HL-60/S4 treated with phorbol 12-myristate 13-acetate at 8.2 ng/mL for 4 days and 3 days (cell line): ENCODE data around the gene STARD9.

Experiments used
- in situ Hi-C: fragments of 300-500 bp; cut with MboI; formaldehyde crosslinking; loops from 2 replicates; pipeline ENCODE4 v1.15.0; 2022; ENCODE audit warnings: low sequenced_read_pairs

The STARD9 gene

DNA sequence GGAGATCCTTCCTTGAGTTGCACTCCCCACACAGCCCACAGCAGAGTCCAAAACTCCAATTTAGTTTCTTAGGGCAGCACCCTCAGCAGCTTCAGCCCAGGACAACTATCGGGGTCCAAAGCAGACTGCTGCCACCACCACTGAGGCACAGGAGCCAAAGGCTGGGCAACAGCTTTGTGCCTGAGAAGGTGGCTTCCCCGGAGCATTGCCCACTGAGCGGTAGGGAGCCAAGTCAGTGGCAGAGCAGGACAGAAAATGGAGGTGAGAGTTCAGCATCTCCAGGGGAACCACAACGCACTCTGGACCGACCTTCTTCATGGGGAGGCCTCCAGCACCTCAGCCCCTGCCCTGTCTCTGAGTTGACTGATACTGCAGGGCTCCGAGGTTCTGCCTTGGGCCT lies 118.1 kb downstream of the STARD9 start:
- in situ Hi-C loops = no loop called here

DNA sequence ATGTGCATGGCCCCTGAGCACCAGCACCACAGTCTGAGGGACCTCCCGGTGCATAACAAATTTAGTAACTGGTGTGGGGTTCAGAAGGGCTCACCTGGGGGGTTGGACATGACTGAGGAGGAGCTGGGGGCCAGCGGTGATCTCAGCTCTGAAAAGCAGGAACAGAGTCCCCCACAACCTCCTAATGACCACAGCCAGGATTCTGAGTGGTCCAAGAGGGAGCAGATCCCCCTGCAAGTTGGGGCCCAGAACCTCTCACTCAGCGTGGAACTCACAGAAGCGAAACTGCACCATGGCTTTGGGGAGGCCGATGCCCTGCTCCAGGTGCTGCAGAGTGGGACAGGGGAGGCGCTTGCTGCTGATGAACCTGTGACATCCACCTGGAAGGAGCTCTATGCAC lies 118.5 kb downstream of the STARD9 start:
- in situ Hi-C loops = no loop called here

DNA sequence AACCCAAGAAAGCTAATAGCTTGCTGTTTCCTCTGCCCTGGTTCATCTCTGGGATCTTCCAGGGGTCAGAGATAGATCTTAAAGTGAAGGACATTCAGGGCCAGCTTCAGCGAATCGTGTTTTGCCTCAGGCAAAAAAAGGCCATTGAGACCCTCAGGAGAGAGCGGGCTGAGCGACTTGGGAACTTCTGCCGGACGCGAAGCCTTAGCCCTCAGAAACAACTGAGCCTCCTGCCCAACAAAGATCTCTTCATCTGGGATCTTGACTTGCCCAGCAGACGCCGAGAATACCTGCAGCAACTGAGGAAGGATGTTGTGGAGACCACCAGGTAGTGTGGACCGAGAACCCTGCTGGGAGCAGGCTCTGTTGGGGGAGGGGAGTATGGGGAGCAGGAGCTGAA lies 119.0 kb downstream of the STARD9 start:
- in situ Hi-C loops = no loop called here

DNA sequence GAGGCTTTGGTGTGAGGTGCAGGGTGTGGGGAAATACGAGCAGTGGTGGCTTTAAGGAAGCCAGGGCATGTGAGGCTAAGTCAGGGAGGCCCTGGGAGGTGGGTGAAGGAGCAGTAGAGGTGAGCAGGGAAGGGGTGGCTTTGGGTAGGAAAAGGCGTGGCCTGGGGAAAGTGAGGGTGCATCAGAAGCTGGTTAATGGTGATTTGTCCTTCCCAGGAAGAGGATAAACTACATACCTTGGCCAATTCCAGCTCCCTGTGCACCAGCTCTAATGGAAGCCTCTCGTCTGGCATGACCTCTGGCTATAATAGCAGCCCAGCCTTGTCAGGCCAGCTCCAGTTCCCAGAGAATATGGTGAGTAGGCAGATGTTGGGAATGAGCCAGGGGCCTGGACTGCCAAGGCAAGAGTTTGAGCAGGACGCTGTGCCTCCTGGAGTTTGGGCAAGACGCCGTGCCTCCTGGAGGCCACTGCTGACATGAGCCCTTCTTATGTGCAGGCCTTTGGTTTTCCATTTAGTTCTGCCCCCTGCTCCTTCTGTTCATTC lies 120.2 kb downstream of the STARD9 start:
- in situ Hi-C loops = no loop called here

DNA sequence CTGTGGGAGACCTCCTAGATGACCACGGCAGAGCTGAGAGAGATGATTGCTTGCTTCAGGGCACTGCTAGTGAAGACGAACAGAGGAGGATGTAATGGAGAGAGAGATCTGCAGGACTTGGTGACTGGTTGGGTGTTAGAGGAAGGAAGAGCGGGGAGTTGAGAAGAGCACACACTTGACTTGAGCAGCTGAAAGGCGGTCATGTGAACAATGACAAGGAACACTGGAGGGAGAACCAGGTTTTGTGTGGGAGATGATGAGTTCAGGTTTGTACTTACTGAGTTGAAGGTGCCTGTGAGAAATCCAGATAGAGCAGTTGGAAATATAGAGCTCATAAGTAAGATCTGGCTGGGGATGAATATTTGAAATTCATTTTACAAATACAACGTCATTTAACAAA lies 121.2 kb downstream of the STARD9 start:
- in situ Hi-C loops = no loop called here

DNA sequence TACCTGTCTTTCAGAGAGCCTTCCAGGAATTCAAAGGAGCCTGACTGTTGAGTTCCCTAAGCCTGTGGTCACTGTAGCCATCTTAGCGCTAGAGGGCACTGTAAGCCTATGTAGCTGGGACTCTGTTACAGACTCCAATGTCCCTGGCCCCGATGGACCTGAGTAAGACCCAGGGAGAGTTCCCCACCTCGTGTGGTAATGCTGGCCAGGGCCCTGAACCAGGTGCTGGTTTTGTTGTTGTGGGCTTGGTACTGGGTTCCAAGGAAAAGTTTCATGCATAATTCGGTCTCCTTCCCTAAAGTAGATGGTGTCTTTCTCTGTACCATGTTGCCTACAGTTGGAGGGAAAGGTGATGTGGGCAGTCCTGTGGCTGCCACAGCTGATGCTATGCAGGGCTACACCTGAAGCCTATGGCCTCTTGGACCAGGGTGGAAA lies 129.1 kb downstream of the STARD9 start:
- in situ Hi-C loops = no loop called here

DNA sequence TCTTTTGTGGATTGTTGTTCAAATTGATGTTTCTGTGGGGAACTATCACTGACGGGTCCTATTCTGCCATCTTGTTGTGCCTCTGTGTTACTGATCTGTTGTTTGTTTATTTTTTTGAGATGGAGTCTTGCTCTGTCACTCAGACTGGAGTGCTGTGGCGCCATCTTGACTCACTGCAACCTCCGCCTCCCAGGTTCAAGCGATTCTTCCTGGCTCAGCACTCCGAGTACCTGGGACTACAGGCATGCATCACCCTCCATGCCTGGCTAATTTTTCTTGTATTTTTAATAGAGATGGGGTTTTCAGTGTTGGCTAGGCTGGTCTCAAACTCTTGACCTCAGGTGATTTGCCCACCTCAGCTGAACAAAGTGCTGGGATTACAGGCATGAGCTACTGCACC lies 129.9 kb downstream of the STARD9 start:
- in situ Hi-C loops = no loop called here

DNA sequence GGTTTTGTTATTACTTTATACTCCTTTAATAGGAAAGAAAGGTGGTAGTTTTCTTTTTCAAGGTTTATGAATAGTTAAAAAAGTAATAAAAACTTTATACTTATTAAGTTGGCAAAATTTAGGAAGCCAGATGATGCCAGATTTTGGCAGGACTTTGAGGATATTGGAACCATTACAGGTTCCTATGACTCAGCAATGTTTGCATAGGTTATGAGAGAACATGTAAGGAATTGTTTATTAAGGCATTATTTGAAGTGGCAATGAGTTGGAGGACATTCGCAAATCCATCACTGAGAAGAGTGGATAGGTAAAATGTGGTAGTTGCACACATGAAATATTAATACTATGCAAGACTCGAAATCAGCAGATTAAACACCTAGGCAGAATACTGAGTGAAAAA lies 131.7 kb downstream of the STARD9 start:
- in situ Hi-C loops = no loop called here

DNA sequence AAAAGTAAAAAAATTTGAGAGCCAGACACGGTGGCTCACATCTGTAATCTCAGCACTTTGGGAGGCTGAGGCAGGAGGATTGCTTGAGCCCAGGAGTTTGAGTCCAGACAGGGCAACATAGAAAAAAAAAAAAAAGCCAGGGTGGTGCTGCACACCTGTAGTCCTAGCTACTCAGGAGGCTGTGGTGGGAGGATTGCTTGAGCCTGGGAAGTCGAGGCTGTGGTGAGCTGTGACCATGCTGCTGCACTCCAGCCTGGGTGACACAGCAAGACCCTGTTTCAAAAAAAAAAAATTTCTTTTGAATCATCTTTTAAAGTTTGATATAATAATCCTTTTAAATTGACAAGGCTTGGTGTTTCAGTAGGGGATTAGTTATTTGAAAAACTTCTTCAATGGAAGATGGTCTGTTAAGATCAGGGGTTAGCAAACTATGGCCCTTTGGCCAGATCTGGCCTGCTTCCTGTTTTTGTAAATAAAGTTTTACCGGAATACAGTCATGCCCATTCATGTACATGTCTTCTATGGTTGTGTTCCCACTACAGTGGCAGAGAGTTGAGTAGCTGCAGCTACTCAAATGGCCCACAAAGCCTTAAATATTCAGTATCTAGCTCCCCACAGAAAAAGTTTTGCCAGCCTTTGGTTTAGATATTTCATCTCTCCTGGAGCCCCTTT lies 132.6 kb downstream of the STARD9 start:
- in situ Hi-C loops = no loop called here

DNA sequence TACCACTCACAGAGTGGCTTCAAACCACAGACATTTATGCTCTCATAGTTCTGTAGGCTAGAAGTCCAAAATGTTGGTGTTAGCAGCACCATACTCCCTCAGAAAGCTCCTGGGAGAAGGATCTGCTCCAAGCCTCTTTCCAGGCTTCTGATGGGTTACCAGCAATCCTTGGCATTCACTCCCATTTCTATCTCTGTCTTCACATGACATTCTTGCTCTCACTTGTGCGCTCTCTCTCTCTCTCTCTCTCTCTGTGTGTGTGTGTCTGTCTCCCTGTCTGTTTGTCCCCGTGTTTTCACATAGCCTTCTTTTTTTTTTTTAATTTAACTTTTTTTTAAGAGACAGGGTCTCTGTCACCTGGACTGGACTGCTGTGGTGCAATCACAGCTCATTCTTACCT lies 135.3 kb downstream of the STARD9 start:
- in situ Hi-C loops = loop anchor here (10.0 kb wide), 1 partner anchor 214 kb away; the partner anchor contains the start of gene TTBK2

DNA sequence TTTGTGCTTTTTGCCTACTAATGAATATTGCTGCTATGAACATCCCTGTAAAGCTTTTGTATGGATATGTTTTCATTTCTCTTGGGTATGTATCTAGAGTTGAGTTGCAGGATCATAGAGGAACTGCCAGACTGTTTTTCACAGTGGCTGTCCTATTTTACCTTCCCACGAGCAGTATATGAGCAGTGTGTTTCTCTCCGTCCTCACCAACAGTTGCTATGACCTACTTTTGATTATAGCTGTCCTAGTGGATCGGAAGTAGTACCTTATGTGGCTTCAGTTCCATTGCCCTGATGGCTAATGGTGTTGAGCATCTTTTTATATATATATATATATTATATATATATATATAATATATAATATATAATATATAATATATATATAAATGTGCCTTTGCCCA lies 136.3 kb downstream of the STARD9 start:
- in situ Hi-C loops = loop anchor here (10.0 kb wide), 1 partner anchor 213 kb away; the partner anchor contains the start of gene TTBK2

DNA sequence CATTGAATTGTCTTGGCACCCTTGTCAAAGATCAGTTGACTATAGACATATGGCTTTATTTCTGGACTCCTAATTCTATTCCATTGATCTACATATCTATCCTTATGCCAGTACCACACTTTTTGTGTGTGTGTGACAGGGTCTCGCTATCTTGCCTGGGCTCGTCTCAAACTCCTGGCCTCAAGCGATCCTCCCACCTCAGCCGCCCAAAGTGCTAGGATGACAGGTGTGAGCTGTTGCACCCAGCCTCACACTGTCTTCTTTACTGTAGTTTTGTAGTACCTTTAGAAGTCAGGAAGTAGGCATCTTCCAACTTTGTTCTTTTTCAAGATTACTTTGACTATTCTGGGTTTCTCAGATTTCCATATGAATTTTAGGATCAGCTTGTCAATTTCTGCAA lies 137.2 kb downstream of the STARD9 start:
- in situ Hi-C loops = loop anchor here (10.0 kb wide), 1 partner anchor 212 kb away; the partner anchor contains the start of gene TTBK2

DNA sequence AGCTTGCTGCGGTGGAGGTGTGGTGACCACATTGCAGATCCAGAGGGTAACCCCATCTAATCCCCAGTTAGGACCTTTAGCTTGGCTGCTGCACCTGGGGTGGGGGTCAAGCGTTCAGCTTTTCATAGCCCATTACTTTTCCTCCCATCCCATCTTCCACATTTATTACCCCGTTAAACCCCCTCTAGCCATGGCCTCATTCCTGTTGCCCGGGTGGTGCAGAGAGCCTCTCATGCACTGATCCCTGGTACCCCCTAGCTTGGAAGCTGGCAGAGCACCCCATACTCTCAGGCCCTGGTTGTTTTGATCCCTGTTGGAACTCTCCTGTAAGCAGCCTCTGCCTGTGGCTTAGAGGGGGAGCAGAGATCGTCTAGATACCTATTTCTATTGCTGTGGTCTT lies 140.7 kb downstream of the STARD9 start:
- in situ Hi-C loops = loop anchor here (10.0 kb wide), 1 partner anchor 209 kb away; the partner anchor contains the start of gene TTBK2

DNA sequence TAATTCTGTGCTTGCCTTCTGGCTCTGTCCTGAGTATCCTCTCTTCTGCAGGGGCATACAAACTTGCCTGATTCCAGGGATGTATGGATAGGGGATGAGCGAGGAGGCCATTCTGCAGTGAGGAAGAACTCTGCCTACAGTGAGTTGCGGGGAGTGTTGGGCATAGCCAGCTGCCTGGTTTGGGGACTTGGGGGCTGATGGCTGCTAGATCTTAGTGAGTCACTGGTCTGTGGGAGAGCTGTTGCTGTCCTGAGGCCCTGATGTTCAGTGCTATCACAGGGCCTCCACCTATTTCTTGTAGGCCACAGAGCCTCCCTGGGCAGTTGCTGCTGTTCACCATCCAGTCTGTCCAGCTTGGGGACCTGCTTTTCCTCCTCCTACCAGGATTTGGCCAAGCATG lies 141.2 kb downstream of the STARD9 start:
- in situ Hi-C loops = loop anchor here (10.0 kb wide), 1 partner anchor 208 kb away; the partner anchor contains the start of gene TTBK2

DNA sequence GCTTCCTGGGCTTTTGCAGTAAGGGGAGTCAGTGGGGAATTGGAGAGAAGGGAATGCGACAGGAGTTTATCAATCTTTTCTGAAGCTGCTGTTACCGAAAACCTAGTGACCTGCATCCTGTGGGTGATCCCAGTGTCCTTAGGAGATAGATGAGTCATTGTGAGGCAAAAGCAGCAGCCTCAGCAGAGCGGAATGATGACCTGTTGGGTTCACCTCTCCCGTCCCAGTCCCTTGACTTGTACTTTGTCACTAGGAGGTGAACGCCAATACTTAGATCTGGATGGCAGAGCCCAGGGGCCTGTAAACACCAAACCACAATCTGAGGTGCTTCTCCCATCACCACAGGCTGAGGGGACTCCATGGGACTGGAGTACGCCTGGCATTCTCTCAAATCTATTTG lies 143.6 kb downstream of the STARD9 start:
- in situ Hi-C loops = loop anchor here (10.0 kb wide), 1 partner anchor 206 kb away; the partner anchor contains the start of gene TTBK2

DNA sequence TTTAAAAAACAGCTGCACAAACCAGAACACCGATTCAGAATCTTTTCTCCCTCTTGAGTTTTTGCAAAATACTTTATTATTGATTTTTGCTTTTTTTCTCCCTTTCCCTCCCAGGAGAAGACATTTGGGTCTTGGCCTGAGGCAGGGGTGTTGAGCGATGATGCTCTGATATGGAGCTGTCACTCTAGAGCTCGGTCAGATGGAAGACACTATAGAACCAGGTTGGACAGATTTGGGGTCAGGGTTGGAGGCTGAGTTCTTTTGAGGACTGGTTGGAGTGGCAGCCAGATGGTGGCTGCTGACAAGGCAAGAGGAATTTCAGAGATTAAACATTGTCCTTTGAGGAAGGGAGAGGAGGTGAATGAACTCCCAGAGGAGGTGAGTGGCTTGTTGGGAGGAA lies 144.7 kb downstream of the STARD9 start:
- in situ Hi-C loops = no loop called here

DNA sequence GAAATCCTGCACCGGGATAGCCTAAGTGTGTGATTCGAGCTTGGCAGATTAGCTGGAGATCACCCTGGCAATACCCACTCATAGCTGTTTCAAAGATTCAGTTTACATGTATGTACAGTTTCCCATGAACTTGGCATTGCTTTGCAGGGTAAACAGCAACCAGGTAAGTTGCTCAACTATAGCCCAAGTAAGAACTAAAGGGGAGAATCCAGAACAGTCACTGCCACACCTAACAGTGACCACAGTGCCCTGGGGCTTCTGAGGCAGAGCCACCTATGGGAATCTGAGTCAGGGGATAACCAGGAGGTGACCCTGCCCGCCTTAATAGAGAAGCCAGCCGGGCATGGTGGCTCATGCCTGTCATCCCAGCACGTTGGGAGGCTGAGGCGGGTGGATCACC lies 145.6 kb downstream of the STARD9 start:
- in situ Hi-C loops = no loop called here

DNA sequence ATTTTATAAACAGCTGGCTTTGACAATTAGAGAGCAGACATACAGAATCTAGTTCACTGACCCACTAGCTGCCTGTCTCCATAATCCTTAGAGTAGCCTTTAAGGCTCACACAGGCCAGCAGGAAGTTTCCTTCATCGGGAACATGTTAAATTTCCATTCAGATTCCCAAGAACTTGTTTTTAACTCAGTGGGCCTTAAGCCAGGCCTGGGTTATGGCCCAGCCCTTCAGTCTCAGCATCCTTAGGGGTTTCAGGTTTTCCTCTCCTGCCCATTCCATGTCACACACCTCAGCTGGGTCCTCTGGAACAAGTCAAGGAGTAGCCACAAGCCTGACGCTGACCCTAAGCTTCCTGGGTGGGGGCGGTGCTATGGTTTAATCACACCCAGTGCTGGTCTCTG lies 146.5 kb downstream of the STARD9 start:
- in situ Hi-C loops = no loop called here

DNA sequence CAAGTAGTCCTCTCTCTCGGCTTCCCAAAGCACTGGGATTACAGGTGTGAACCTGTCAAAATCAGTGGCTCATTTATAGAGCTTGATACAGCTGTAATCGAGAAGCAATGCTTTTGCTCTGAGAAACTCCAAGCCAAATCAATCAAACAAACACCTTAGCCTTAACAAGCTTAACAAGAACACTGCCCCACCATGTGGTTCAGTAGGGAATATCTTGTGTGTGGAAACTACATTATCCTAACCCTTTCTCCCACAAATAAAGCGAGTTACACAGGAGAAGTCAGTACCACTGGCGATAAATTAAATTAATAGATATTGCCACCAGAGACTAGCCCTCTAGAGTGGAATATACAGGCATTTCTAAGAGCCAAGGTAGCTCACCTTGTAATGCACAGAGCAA lies 147.7 kb downstream of the STARD9 start:
- in situ Hi-C loops = no loop called here

DNA sequence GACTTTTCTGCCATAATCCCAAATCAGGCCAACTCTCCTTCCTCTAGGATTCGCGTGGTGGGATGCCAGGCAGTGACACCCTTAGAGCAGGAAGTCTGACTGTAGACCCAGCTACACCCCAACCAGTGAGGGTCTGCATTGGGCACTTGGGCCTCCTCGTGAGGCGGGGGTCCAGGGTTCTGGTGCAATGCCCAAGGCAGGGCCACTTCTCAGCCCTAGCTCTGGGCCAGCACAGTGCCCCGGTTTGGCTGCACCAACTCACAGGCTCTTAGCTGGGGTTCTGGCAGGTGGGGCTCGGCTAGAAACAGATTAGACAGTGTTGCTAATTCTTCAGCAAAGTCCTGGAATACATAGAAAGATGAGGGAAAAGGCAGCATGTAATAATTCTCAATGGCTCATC lies 148.9 kb downstream of the STARD9 start:
- in situ Hi-C loops = no loop called here

DNA sequence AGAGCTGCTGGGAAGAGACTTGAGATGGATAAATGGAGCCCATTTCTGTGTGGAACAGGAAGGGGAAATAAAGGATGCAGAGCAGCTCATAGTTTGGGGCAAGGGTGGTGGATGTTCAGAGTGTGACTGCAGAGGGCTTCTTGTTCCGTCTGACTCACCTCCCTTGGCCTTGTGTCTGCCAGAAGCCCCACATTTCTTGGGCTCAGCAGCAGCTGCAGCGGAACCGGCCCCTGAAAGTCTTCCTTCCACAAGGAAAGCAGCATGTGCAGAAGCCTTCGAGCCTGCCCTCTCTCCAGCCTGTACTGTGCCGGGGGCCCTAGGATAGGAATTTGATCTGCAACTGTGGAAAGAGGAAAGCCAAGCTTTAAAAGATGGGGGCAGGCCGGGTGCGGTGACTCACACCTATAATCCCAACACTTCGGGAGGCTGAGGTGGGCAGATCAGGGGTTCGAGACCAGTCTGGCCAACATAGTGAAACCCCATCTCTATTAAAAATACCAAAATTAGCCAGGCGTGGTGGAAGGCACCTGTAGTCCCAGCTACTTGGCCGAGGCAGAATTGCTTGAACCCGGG lies 150.0 kb downstream of the STARD9 start:
- in situ Hi-C loops = no loop called here

DNA sequence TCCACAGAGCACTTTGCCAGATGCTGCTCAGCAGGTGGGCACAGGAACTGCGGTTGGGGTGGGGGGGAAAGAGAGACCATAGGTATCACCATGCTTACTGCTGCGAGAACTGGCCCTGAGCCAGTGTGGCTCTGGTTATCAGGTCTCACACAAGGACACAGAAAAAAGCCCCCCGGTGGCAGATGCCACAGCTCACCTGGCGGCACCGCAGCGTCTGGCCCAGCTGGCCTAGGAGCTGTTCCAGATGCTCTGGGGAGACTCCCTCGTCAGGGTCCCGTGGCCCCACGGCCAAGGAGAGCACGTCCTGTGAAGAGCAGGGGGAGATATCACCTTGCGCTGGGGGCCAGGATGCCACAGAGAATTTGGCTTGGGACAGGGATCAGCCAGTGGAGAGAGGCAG lies 150.7 kb downstream of the STARD9 start:
- in situ Hi-C loops = no loop called here
